ENCODE measurements around the gene LHX1. TPM values are rescaled to one million over a fixed set of nuclear protein-coding genes. Genes with fewer than 3 reads are reported as not detected.

Gene LHX1
- polyA plus RNA-seq, 6 donors from 2014 or later: not detected

DNA sequence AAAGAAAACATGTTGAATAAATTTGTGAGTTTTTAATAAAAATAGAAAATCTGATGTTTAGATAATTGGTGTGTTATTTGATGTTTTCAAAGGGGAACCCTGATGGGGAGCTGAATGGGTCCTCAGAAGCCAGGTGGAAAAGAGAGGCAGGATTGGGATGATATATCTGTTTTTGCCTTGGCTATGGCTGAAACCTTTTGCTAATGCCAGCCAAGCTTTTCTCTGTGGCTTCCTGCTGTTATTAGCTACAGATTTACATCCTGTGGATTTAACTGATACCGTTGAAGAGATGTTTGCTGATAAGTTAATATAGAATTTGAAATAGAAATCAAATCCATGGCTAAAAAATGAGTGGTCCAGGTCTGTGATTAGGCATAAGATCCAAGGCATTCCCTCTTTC, 7.3 kb downstream of the LHX1 start:
- H3K27ac Mint-ChIP-seq: peak overlapping the region in 1 of 6 donors; percentile 41
- H3K9me3 Mint-ChIP-seq: peaks cover 0 to 15% (median 8%) of the 10 kb centered on the region in 7 donors
- H3K27me3 Mint-ChIP-seq: peaks cover 48 to 63% (median 53%) of the 10 kb centered on the region in 3 donors
- H3K36me3 Mint-ChIP-seq: peaks cover 0 to 5% of the 10 kb centered on the region in 2 donors
- H3K4me3 Mint-ChIP-seq: peak overlapping the region in 1 of 8 donors; percentile 75
- ATAC-seq (ENCODE audit: low read depth in 2 of 2): no peak
- H3K4me1 Mint-ChIP-seq: peaks cover 36 to 44% (median 37%) of the 10 kb centered on the region in 3 donors
- DNase-seq: no peak

DNA sequence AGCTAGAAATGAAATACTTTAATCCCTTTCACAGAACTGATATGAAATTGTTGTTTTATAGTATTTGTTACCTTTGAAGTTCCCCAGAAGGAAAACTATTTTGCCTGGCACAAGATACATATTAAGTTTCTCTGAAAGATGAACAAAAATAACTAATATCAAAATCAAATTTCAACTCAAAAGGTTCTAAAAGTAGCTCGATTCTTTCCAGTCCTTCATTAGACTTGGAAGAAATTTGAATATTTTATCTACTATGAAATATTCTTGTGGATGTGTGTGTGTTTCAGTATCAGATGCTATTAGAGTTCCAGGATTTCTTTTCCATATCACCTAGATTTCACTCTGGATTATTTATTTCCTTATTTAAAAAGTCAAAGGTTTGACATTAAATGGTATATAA, 7.9 kb downstream of the LHX1 start:
- Mint-ChIP-seq H3K4me3 (peak overlapping the region in 1 of 8 donors; percentile 75), H3K9me3 (peaks cover 0 to 10% (median 5%) of the 10 kb centered on the region in 7 donors), H3K36me3 (peaks cover 0 to 5% of the 10 kb centered on the region in 2 donors), H3K27ac (peak overlapping the region in 1 of 6 donors; percentile 27), H3K27me3 (peaks cover 42 to 57% (median 48%) of the 10 kb centered on the region in 3 donors), H3K4me1 (peaks cover 37 to 46% (median 39%) of the 10 kb centered on the region in 3 donors)
- no peak for ATAC-seq (ENCODE audit: low read depth in 2 of 2)
- no peak for DNase-seq

DNA sequence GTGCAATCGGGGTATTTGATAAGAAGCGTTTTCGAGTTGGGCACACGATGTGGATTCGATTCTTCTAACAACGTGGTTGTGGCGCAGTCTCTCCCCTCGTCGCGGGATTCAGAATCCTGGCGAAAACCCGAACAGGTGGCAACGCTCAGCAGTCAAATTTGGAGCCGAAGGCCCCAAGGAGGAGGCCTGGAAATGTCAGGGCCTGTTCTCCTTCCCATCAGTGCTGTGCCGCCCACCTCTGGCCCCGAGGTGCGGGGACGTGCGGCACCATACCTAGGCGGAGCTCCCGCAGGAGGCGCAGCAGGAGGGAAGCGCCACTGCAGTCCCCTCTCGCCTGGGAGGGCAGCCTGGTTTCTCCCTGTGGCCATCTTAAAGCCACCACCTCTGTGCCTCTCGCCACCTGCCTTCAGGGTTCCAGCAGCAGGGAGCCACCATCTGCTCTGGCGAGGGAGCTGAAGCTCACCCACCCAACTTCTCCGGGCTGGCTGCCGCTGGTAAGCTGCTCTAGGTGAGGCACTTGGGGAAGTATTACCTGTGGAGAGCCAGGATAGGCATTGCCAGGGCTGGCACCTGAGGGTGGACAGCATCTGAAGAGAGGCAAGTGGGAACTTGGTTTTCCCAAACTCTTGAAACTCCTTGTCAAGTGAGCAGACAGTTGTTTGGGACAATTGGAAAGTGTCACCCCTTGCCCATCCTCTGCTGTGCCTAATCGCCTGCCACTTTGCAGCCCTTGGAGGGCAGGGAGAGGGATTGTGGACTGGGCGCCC, 8.9 kb downstream of the LHX1 start:
- H3K27ac Mint-ChIP-seq: no peak overlapping the region

DNA sequence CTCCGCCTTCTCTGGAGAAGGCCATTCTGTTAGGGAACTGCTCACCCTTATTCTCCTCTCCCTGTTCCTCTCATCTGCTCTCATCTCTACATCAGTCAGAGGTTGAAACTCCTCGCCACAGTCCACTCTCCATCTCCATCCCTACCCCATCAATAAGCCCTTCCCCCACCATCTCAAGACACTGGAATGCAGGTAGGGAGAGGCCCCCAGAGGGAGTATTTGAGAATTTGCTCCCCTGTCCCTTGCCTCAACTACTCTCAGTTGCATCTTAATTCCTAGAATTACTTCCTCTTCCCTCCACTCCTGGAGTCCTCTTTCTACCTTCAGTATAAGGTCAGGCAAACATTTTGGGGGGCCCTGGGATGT, 9.4 kb downstream of the LHX1 start:
- H3K27me3 Mint-ChIP-seq: peaks cover 26 to 42% (median 40%) of the 10 kb centered on the region in 3 donors
- H3K36me3 Mint-ChIP-seq: peaks cover 0 to 6% of the 10 kb centered on the region in 2 donors
- ATAC-seq (ENCODE audit: low read depth in 2 of 2) (no peak), DNase-seq (no peak)
- H3K9me3 Mint-ChIP-seq: peaks cover 0 to 6% (median 1%) of the 10 kb centered on the region in 7 donors
- H3K27ac Mint-ChIP-seq: peak overlapping the region in 2 of 6 donors; percentile 10 to 90
- H3K4me1 Mint-ChIP-seq: peaks cover 36 to 40% (median 40%) of the 10 kb centered on the region in 3 donors
- H3K4me3 Mint-ChIP-seq: peak overlapping the region in 3 of 8 donors; percentile 26 to 94 (median 31)

More for the DNA sequence above, 8.9 kb downstream of the LHX1 start:
- ATAC-seq (ENCODE audit: low read depth in 2 of 2): no peak
- peak overlapping the region in 1 of 8 donors; percentile 94 for H3K4me3 Mint-ChIP-seq
- H3K36me3 Mint-ChIP-seq: peaks cover 0 to 5% of the 10 kb centered on the region in 2 donors
- H3K27me3 Mint-ChIP-seq: peaks cover 32 to 47% (median 45%) of the 10 kb centered on the region in 3 donors
- peaks cover 0 to 10% (median 5%) of the 10 kb centered on the region in 7 donors for H3K9me3 Mint-ChIP-seq
- peaks cover 39 to 46% (median 42%) of the 10 kb centered on the region in 3 donors for H3K4me1 Mint-ChIP-seq
- DNase-seq: no peak

DNA sequence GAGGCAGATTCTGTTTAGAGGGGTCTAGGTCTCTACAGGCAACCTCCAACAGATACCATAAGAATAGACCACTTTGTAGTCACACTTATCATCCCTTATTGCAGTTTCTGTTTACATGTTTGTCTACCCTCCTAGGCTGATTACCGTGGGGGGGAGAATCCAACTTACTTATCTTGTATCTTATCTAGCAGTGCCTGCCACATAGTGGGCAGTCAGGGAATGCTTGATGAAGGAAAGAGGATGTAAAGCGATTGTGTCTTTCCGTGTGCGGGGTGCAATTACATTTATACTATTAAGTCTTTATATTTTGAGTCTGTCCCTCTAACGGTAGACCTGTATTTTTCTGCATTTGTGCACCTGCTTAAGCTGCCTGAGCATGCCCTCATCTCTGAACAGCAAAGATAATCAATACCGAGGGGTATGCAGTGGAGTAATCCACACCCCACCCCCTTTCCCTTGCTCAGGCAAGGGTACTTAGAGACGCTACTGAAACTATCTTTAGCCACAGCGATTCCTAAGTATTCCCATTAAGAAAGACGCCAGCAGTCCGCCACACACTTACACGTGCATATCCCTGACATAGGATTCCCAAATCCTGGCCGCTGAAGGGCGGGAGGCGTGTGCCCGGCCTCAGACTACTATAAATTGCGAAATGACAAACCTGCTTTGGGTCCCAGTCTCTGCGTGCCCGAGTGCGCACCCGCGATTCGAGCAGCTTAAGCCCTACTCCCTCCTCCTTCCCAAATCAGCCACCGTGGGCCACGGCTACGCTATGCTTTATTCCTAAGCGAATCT, 10.8 kb downstream of the LHX1 start:
- Mint-ChIP-seq H3K27me3 (peaks cover 23 to 39% (median 38%) of the 10 kb centered on the region in 3 donors), H3K4me1 (peaks cover 45 to 53% (median 48%) of the 10 kb centered on the region in 3 donors), H3K4me3 (peak overlapping the region; percentile 94 to 99 (median 98)), H3K36me3 (peaks cover 8 to 20% of the 10 kb centered on the region in 2 donors), H3K9me3 (peaks cover 0 to 5% (median 0%) of the 10 kb centered on the region in 7 donors), H3K27ac (peak overlapping the region; percentile 92 to 99 (median 97))
- peak in 1 of 2 donors; percentile 35 for ATAC-seq (ENCODE audit: low read depth in 2 of 2)
- no peak for DNase-seq

DNA sequence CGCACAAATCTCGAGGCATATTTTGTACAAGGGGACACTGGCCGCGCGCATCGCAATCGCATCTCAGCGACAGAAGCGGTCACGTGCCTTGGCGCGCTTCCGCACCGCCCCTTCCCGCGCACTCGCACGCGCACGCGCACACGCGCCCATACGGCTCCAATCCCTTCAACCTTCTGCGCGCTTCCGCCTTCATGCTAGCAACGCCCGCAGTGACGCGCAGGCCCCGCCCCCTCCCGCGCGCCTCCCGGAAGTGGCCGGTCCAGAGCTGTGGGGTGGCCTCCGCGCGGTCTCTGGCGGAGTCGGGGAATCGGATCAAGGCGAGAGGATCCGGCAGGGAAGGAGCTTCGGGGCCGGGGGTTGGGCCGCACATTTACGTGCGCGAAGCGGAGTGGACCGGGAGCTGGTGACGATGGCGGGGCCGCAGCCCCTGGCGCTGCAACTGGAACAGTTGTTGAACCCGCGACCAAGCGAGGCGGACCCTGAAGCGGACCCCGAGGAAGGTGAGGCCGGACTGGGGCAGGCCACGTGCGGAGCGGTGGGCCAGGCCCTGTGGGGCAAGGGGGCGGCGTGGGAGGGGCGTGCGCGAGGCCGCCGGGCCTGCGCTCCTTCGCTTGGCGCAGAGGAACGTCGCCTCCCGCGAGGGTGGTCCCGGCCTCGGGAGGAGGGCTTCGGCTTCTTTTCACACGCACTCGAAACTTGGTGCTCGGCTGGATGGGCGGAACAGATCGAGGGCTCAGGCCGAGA, 11.6 kb downstream of the LHX1 start, which contains the start of gene AATF:
Gene AATF, plus strand, starts transcription at position 238 of the 744 bp plus-strand sequence. Its CDS starts 172 bp downstream, at position 410.
- peaks cover 0 to under 1% (median 0%) of the 10 kb centered on the region in 7 donors for H3K9me3 Mint-ChIP-seq
- H3K4me1 Mint-ChIP-seq: peaks cover 43 to 58% (median 53%) of the 10 kb centered on the region in 3 donors
- DNase-seq (peak; percentile 97), ATAC-seq (ENCODE audit: low read depth in 2 of 2) (peak; percentile 91 to 93)
- peaks cover 10 to 22% of the 10 kb centered on the region in 2 donors for H3K36me3 Mint-ChIP-seq
- peaks cover 17 to 33% (median 31%) of the 10 kb centered on the region in 3 donors for H3K27me3 Mint-ChIP-seq
- H3K27ac Mint-ChIP-seq: peak within 1 kb of the TSS; percentile 92 to 99 (median 97)
- H3K4me3 Mint-ChIP-seq: peak within 1 kb of the TSS; percentile 94 to 99 (median 98)

DNA sequence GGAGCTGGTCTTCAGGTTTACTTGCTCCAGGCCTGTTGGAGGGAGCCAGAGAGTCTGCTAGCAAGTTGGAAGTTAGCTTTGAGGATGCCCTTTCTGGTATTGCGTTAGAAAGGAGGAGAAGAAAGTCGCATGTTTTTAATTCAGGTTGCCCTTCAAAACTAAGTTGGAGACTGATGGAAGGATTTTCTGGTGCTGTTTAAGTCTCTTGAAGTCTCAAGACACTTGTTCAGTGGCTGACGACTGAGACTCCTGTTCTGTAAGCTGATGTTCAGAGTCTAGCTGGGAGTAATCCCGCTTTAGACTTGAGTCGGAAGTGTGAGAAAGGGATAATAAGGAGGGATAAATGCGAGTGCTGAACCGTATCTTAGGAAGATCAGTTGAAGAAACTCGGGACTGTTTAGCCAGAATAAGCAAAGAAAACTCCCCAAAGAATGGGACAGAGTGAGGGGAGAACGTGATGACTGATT, 12.2 kb downstream of the LHX1 start:
- Mint-ChIP-seq H3K36me3 (peaks cover 15 to 28% of the 10 kb centered on the region in 2 donors), H3K4me3 (peak overlapping the region; percentile 94 to 99 (median 98)), H3K9me3 (no peaks in the 10 kb centered on the region), H3K27ac (peak overlapping the region; percentile 86 to 99 (median 96)), H3K27me3 (peaks cover 13 to 29% (median 29%) of the 10 kb centered on the region in 3 donors), H3K4me1 (peaks cover 42 to 59% (median 59%) of the 10 kb centered on the region in 3 donors)
- DNase-seq (no peak), ATAC-seq (ENCODE audit: low read depth in 2 of 2) (peak in 1 of 2 donors; percentile 14)

DNA sequence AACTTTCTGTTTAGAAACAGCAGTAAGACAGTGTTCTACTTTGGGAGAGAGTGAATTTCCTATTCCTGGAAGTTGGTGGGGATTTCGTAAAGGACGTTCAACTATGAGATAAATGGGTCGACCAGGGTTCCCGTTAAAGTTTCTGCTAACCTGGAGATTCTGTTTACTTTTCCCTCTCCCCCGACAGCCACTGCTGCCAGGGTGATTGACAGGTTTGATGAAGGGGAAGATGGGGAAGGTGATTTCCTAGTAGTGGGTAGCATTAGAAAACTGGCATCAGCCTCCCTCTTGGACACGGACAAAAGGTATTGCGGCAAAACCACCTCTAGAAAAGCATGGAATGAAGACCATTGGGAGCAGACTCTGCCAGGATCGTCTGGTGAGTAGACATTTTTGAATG, 12.8 kb downstream of the LHX1 start:
- H3K9me3 Mint-ChIP-seq: no peaks in the 10 kb centered on the region
- ATAC-seq (ENCODE audit: low read depth in 2 of 2): no peak
- peak overlapping the region; percentile 94 to 99 (median 98) for H3K4me3 Mint-ChIP-seq
- peaks cover 42 to 64% (median 59%) of the 10 kb centered on the region in 3 donors for H3K4me1 Mint-ChIP-seq
- H3K27ac Mint-ChIP-seq: peak overlapping the region in 3 of 6 donors; percentile 92 to 99 (median 97)
- no peak for DNase-seq
- H3K27me3 Mint-ChIP-seq: peaks cover 13 to 24% (median 23%) of the 10 kb centered on the region in 3 donors
- H3K36me3 Mint-ChIP-seq: peaks cover 20 to 30% of the 10 kb centered on the region in 2 donors

DNA sequence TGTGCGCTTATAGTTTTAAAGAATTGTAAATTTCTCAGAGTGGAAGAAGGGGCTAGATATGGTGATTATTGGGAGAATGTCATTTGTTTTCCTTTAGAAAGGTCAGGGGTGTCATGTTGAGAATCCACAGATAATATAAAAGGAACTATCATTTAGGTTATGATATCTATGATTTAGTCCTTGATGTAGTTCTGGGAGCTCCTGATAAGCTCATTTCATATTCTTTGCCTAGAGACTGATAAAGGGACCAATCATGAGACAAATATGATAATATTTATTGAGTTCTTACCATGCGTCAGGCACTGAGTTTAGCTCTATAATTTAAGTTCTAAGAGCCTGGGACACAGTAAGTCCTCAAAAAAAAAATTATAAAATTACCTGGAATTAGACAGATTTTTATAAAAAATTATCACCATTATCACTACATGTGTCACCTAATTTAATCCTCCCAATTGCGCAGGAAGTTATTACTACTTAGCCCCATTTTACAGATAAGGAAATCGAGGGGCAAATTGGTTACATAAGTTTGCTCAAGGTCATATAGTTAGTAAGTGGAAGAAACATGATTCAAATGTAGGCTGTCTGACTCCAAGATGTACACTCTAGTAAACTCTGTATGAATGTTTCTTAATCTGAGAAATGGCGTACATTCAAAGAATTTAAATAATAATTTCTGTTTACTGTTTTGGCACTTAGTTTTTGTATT, 14.0 kb downstream of the LHX1 start:
- H3K4me1 Mint-ChIP-seq: peaks cover 42 to 64% (median 61%) of the 10 kb centered on the region in 3 donors
- peaks cover 13 to 18% (median 15%) of the 10 kb centered on the region in 3 donors for H3K27me3 Mint-ChIP-seq
- H3K27ac Mint-ChIP-seq: peak overlapping the region in 1 of 6 donors; percentile 52
- H3K36me3 Mint-ChIP-seq: peaks cover 24 to 30% of the 10 kb centered on the region in 2 donors
- H3K9me3 Mint-ChIP-seq: no peaks in the 10 kb centered on the region
- DNase-seq (no peak), ATAC-seq (ENCODE audit: low read depth in 2 of 2) (no peak)
- peak overlapping the region in 6 of 8 donors; percentile 20 to 99 (median 62) for H3K4me3 Mint-ChIP-seq

DNA sequence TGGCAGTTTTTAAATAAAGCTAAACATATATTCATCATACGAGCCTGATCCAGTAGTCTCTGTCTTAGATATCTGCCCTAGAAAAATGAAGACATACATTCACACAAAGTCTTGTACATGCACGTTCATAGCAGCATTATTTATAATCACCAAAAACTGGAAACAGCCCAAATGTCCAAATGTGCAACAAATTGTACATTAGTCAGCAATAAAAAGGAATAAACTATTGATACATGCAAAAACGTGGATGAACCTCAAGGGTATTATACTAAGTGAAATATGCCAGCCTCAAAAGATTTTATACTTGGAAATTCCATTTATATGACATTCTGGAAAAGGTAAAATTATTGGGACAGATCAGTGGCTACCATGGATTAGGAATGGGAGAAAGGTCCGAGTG, 34.2 kb downstream of the LHX1 start:
- DNase-seq: no peak
- Mint-ChIP-seq H3K27me3 (no peaks in the 10 kb centered on the region), H3K4me3 (no peak overlapping the region), H3K27ac (no peak overlapping the region), H3K4me1 (peaks cover 22 to 40% (median 22%) of the 10 kb centered on the region in 3 donors), H3K9me3 (no peaks in the 10 kb centered on the region), H3K36me3 (peaks cover 22 to 24% of the 10 kb centered on the region in 2 donors)
- ATAC-seq (ENCODE audit: low read depth in 2 of 2): no peak

DNA sequence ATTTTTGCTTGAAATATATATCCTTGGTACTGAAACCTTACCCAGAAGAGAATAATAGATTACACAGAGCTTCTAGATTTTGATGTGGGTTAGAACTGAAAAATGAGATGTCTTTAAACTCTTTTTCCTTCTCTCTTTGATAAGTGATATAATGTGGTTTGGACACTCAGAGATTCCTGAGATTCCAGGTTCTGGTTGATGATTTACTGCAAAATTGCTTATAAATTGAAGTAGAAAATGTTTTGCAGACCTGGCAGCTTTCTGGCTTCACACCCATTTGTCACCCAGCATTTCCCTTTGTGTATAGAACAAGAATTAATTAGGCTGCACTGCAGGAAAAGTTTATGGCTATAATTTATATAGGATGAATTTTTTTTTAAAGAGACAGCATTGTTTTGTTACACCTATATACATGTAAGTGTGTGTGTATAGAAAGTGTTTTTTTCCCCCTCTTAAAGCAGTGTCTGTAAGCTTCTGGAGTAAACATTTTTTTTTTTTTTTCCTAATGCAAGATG, 35.0 kb downstream of the LHX1 start:
- H3K4me3 Mint-ChIP-seq: no peak overlapping the region
- ATAC-seq (ENCODE audit: low read depth in 2 of 2) (no peak), DNase-seq (no peak)
- H3K27ac Mint-ChIP-seq: peak overlapping the region in 1 of 6 donors; percentile 5
- H3K27me3 Mint-ChIP-seq: no peaks in the 10 kb centered on the region
- no peaks in the 10 kb centered on the region for H3K9me3 Mint-ChIP-seq
- peaks cover 18 to 37% (median 24%) of the 10 kb centered on the region in 3 donors for H3K4me1 Mint-ChIP-seq
- H3K36me3 Mint-ChIP-seq: peaks cover 19 to 24% of the 10 kb centered on the region in 2 donors
